DOHH2 (cell line): ENCODE data around the gene MBTPS1.

Source experiments
- H3F3A ChIP-seq: fragments of 200-600 bp; sonication (generic), shearing (Covaris generic); 2 replicates; pipeline ENCODE4 v1.6.0; 2016; ENCODE audit warnings: antibody characterized with exemption, mild to moderate bottlenecking; ENCODE audit not compliant: control insufficient read depth, insufficient read depth
- H3K27ac ChIP-seq: fragments of 200-600 bp; sonication (generic); 2 replicates; pipeline ENCODE4 v1.5.1; 2014; ENCODE audit warnings: low read depth, mild to moderate bottlenecking, low read length, moderate library complexity
- H3K27me3 ChIP-seq: fragments of 200-600 bp; sonication (generic); 2 replicates; pipeline ENCODE4 v1.6.1; 2014; ENCODE audit warnings: mild to moderate bottlenecking, low read length, mixed read lengths; ENCODE audit not compliant: control insufficient read depth
- H3K36me3 ChIP-seq: fragments of 200-600 bp; sonication (generic); 2 replicates; pipeline ENCODE4 v1.6.1; 2014; ENCODE audit warnings: mild to moderate bottlenecking, low read length, moderate library complexity, mixed read lengths; ENCODE audit not compliant: control insufficient read depth
- H3K4me1 ChIP-seq: fragments of 200-600 bp; sonication (generic); 2 replicates; pipeline ENCODE4 v1.6.1; 2014; ENCODE audit warnings: mild to moderate bottlenecking, low read length, mixed read lengths; ENCODE audit not compliant: control insufficient read depth
- H3K4me2 ChIP-seq: fragments of 200-600 bp; sonication (generic); 2 replicates; pipeline ENCODE4 v1.6.0; 2014; ENCODE audit warnings: mild to moderate bottlenecking, low read length, moderate library complexity
- H3K4me3 ChIP-seq: fragments of 200-600 bp; sonication (generic); 2 replicates; pipeline ENCODE4 v1.5.1; 2014; ENCODE audit warnings: mild to moderate bottlenecking, low read length, mixed read lengths
- H3K79me2 ChIP-seq: fragments of 200-600 bp; sonication (generic); 2 replicates; pipeline ENCODE4 v1.6.1; 2014; ENCODE audit warnings: mild to moderate bottlenecking, low read length, mixed read lengths; ENCODE audit not compliant: control insufficient read depth
- H3K9me2 ChIP-seq: fragments of 200-600 bp; sonication (generic); replicated peaks from 2 replicates; pipeline ENCODE4 v1.6.1; 2014; ENCODE audit warnings: mild to moderate bottlenecking, low read length, mixed read lengths; ENCODE audit not compliant: control insufficient read depth
- H3K9me3 ChIP-seq: fragments of 200-600 bp; sonication (generic); 2 replicates; pipeline ENCODE4 v1.6.1; 2014; ENCODE audit warnings: antibody characterized with exemption, low read length, mixed read lengths; ENCODE audit not compliant: control insufficient read depth, insufficient read depth
- H4K20me1 ChIP-seq: fragments of 200-600 bp; sonication (generic); 2 replicates; pipeline ENCODE4 v1.6.0; 2014; ENCODE audit warnings: low read depth, mild to moderate bottlenecking, antibody characterized with exemption, low read length, moderate library complexity; ENCODE audit not compliant: control insufficient read depth, insufficient read depth
- CTCF ChIP-seq: fragments of 200-600 bp; sonication (generic); IDR thresholded peaks from one replicate; pipeline ENCODE4 v1.5.1; 2014; ENCODE audit warnings: antibody characterized with exemption, mild to moderate bottlenecking, low read depth, low read length; ENCODE audit not compliant: poor library complexity, severe bottlenecking
- EZH2phosphoT487 ChIP-seq: fragments of 200-600 bp; sonication (generic); IDR thresholded peaks from 2 replicates; pipeline ENCODE4 v1.6.1; 2017; ENCODE audit warnings: borderline replicate concordance, mild to moderate bottlenecking, antibody characterized with exemption, low read length, moderate library complexity, mixed read lengths

MBTPS1 gene

GRCh38 chr16:84048270-84048669, 68.5 kb downstream of the MBTPS1 start:
- H3K27ac ChIP-seq: no peak overlapping the region
- H4K20me1 ChIP-seq: no peaks in the 10 kb centered on the region
- H3K79me2 ChIP-seq: no peaks in the 10 kb centered on the region
- H3K36me3 ChIP-seq: peaks cover 12% of the 10 kb centered on the region
- no peak overlapping the region for H3K4me2 ChIP-seq
- no peaks in the 10 kb centered on the region for H3F3A ChIP-seq
- H3K9me3 ChIP-seq: no peaks in the 10 kb centered on the region
- no peaks in the 10 kb centered on the region for H3K27me3 ChIP-seq
- TF ChIP-seq CTCF (no peak), EZH2phosphoT487 (no peak)
- H3K4me1 ChIP-seq: no peaks in the 10 kb centered on the region
- H3K4me3 ChIP-seq: no peak overlapping the region
- no peaks in the 10 kb centered on the region for H3K9me2 ChIP-seq

GRCh38 chr16:84047626-84048025, 69.1 kb downstream of the MBTPS1 start:
- H3K4me2 ChIP-seq: no peak overlapping the region
- H3K4me1 ChIP-seq: no peaks in the 10 kb centered on the region
- H3K27ac ChIP-seq: no peak overlapping the region
- H4K20me1 ChIP-seq: no peaks in the 10 kb centered on the region
- peaks cover 6% of the 10 kb centered on the region for H3K36me3 ChIP-seq
- no peak overlapping the region for H3K4me3 ChIP-seq
- no peaks in the 10 kb centered on the region for H3K9me3 ChIP-seq
- H3K79me2 ChIP-seq: no peaks in the 10 kb centered on the region
- no peaks in the 10 kb centered on the region for H3K9me2 ChIP-seq
- H3F3A ChIP-seq: no peaks in the 10 kb centered on the region
- no peak for TF ChIP-seq EZH2phosphoT487
- no peak for TF ChIP-seq CTCF
- H3K27me3 ChIP-seq: no peaks in the 10 kb centered on the region

GRCh38 chr16:84047206-84047605, 69.5 kb downstream of the MBTPS1 start:
- no peaks in the 10 kb centered on the region for H3K79me2 ChIP-seq
- no peaks in the 10 kb centered on the region for H3K4me1 ChIP-seq
- H3K27ac ChIP-seq: no peak overlapping the region
- no peak overlapping the region for H3K4me3 ChIP-seq
- no peaks in the 10 kb centered on the region for H3K27me3 ChIP-seq
- H3F3A ChIP-seq: no peaks in the 10 kb centered on the region
- H3K9me2 ChIP-seq: no peaks in the 10 kb centered on the region
- no peaks in the 10 kb centered on the region for H3K9me3 ChIP-seq
- no peak for TF ChIP-seq CTCF
- TF ChIP-seq EZH2phosphoT487: no peak
- H4K20me1 ChIP-seq: no peaks in the 10 kb centered on the region
- H3K36me3 ChIP-seq: peaks cover 1% of the 10 kb centered on the region
- H3K4me2 ChIP-seq: no peak overlapping the region
